Activated T-cell treated with anti-CD3 and anti-CD28 coated beads, Interleukin-2, amount 50 U/mL, for 72 hours (primary cell): Measurements from ENCODE around the gene DIP2C. TPM values are rescaled to one million over a fixed set of nuclear protein-coding genes. Genes with fewer than 3 reads are reported as not detected.
"Not testable (repeated sequence)": the region's sequence is repeated elsewhere in the genome, so short reads cannot be mapped to it uniquely, and the experiment has no call there.

Source experiments
- ATAC-seq, 2 donors: fragments of 150-1000 bp; cut with Tn5 transposase; replicated peaks in 1 of 2; 2 replicates each; pipeline ENCODE4 v1.10.0; 2021; ENCODE audit warnings: moderate library complexity in 2 of 2, mild to moderate bottlenecking in 1 of 2
- DNase-seq, 2 donors: peaks; one replicate each; pipeline ENCODE4 v3.0.0; 2021 to 2022; ENCODE audit warnings: mixed read lengths in 1 of 2
- H3K27ac Mint-ChIP-seq: one replicate; pipeline ENCODE4 v1.8.0; 2022; ENCODE audit warnings: mild to moderate bottlenecking, moderate library complexity, mixed read lengths
- H3K27me3 Mint-ChIP-seq: one replicate; pipeline ENCODE4 v1.8.0; 2022; ENCODE audit warnings: low read depth, mixed read lengths
- H3K36me3 Mint-ChIP-seq, 2 donors: one replicate each; pipeline ENCODE4 v1.8.0; 2022; ENCODE audit warnings: mixed read lengths in 2 of 2, mild to moderate bottlenecking in 1 of 2; ENCODE audit not compliant: insufficient read depth in 2 of 2
- H3K4me1 Mint-ChIP-seq: one replicate; pipeline ENCODE4 v1.8.0; 2022; ENCODE audit warnings: low read depth, mixed read lengths
- H3K4me3 Mint-ChIP-seq, 2 donors: one replicate each; pipeline ENCODE4 v1.8.0; 2022; ENCODE audit warnings: mild to moderate bottlenecking in 2 of 2, mixed read lengths in 2 of 2, moderate library complexity in 2 of 2
- H3K9me3 Mint-ChIP-seq, 2 donors: one replicate each; pipeline ENCODE4 v1.8.0; 2022; ENCODE audit warnings: mixed read lengths in 2 of 2
- total RNA-seq, 2 donors: library from RNA; stranded (reverse); gene quantifications; one replicate each; pipeline ENCODE4 v1.2.3, GENCODE V29; 2022

Gene DIP2C
- total RNA-seq, 2 donors from 2014 or later: 0.70 to 1.6 TPM

- H3K27me3 Mint-ChIP-seq, DNase-seq, H3K27ac Mint-ChIP-seq, H3K9me3 Mint-ChIP-seq, H3K36me3 Mint-ChIP-seq, H3K4me3 Mint-ChIP-seq, H3K4me1 Mint-ChIP-seq, ATAC-seq: not testable (repeated sequence)
These were observed 104.8 kb downstream of the DIP2C start for GRCh38 chr10:584497-585290.

DNA sequence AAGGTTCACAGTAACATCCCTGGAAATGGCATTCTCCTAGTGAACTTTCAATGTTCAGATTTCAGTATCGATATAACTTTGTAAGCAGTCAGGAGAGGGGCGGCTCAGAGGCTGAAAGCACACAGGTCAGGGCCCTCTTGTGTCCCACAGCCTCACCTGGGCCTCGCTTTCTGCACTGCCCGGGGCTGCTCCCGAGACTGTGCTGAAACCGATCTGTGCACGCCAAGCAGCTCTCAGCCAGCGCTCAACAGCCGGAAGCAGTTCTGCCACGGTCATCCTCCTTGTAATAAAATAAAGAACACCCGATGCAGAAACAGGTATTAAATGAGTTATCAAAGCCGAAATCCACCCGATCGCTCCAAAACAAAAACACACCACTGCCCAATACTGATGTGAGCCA lies 106.0 kb downstream of the DIP2C start:
- H3K27me3 Mint-ChIP-seq: no peaks in the 10 kb centered on the region
- no peak for ATAC-seq
- H3K4me3 Mint-ChIP-seq: no peak overlapping the region
- H3K36me3 Mint-ChIP-seq: no peaks in the 10 kb centered on the region
- no peak for DNase-seq
- no peak overlapping the region for H3K27ac Mint-ChIP-seq
- peaks cover 0 to 2% of the 10 kb centered on the region in 2 donors for H3K9me3 Mint-ChIP-seq
- no peaks in the 10 kb centered on the region for H3K4me1 Mint-ChIP-seq

- ATAC-seq (no peak), DNase-seq (no peak)
- Mint-ChIP-seq H3K27ac (no peak overlapping the region), H3K27me3 (no peaks in the 10 kb centered on the region), H3K9me3 (peaks cover 0 to 2% of the 10 kb centered on the region in 2 donors), H3K4me3 (no peak overlapping the region), H3K36me3 (no peaks in the 10 kb centered on the region), H3K4me1 (no peaks in the 10 kb centered on the region)
These were observed 107.6 kb downstream of the DIP2C start for GRCh38 chr10:581776-582330.

DNA sequence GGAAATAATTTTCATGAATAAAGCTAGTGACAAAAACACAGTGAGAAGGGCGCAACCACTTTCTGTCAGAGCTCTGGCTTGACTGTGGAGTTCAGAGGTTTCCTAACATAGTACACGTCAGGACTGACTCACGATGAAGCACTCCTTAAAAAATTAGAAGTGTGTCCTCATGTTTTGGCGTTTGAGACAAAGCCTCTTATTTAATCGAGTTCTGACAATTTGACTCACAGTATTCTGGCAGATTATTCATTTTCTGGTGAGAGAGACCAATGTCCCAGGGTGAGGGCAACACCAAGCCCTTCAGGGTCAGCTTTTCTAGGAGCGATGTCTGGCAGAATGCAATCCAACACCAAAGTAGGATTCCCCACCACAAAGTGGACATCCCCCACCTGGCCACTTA lies 108.7 kb downstream of the DIP2C start:
- Mint-ChIP-seq H3K36me3 (no peaks in the 10 kb centered on the region), H3K9me3 (peaks cover 0 to 2% of the 10 kb centered on the region in 2 donors), H3K4me1 (no peaks in the 10 kb centered on the region), H3K27me3 (no peaks in the 10 kb centered on the region), H3K27ac (no peak overlapping the region), H3K4me3 (no peak overlapping the region)
- DNase-seq (no peak), ATAC-seq (no peak)

DNA sequence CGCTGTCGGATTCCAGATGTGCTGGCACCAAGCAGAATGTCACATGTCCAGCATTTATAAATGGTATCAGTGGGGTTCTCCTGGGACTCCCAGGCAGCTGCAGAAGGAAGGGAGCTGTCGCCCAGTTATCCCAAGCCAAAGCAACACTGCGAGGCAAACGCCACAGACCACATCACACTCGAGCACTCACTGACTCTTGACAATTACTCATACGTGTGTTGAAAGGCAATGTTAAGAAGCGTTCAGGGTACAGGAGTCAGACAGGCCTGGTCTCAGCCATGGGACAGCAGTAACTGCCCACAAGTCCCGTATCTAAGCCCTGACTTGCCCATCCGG lies 113.4 kb downstream of the DIP2C start:
- H3K36me3 Mint-ChIP-seq: peaks cover 0 to 2% of the 10 kb centered on the region in 2 donors
- ATAC-seq (no peak), DNase-seq (no peak)
- H3K4me1 Mint-ChIP-seq: no peaks in the 10 kb centered on the region
- H3K4me3 Mint-ChIP-seq: no peak overlapping the region
- H3K27me3 Mint-ChIP-seq: peaks cover 15% of the 10 kb centered on the region
- H3K9me3 Mint-ChIP-seq: peaks cover 0 to 2% of the 10 kb centered on the region in 2 donors
- no peak overlapping the region for H3K27ac Mint-ChIP-seq

- Mint-ChIP-seq H3K27me3 (peaks cover 18% of the 10 kb centered on the region), H3K36me3 (peaks cover 0 to 2% of the 10 kb centered on the region in 2 donors), H3K4me3 (no peak overlapping the region), H3K9me3 (peaks cover 0 to 2% of the 10 kb centered on the region in 2 donors), H3K4me1 (no peaks in the 10 kb centered on the region), H3K27ac (no peak overlapping the region)
- ATAC-seq (no peak), DNase-seq (no peak)
These were observed 113.9 kb downstream of the DIP2C start for GRCh38 chr10:575402-576129.

- peaks cover 24% of the 10 kb centered on the region for H3K27me3 Mint-ChIP-seq
- peaks cover 2 to 3% of the 10 kb centered on the region in 2 donors for H3K9me3 Mint-ChIP-seq
- ATAC-seq: no peak
- DNase-seq: no peak
- H3K4me3 Mint-ChIP-seq: no peak overlapping the region
- H3K27ac Mint-ChIP-seq: no peak overlapping the region
- H3K4me1 Mint-ChIP-seq: no peaks in the 10 kb centered on the region
- peaks cover 0 to 3% of the 10 kb centered on the region in 2 donors for H3K36me3 Mint-ChIP-seq
These were observed 116.8 kb downstream of the DIP2C start for GRCh38 chr10:572696-573095.

DNA sequence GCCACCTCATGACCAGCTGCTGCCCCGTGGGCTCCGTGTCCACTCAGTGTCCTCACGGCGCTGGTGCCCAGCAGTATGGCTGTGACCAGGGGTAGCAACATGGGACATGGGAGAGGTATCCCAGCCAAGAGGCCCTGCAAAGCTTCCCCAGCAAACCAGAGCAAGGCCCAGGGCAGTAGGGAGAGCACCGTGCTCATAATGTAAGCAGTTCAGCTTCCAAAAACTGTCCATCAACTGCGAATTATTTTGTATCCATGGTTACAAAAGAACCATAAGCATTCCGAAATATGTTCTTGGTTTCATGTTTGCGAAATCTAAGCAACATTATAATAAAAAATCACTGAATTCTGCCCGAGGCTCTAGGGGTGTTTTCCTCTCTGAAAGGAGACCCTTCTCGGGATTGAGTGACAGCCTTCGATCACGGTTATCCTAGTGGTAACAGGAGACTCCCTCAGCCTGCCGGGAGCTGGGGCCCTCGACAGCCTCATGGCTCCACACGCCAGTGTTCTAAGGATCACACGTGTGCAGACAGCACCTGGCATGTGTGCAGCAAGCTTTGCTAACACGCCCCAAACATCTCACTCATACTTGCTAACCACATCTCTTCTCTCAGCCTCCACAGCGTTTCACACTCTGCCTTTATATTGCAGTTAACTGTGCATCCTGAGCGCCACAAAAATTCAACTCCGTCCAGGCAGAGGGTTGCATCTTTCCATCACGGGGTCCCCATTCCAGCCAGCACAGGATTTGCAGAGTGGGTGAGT lies 117.6 kb downstream of the DIP2C start:
- Mint-ChIP-seq H3K4me1 (no peaks in the 10 kb centered on the region), H3K36me3 (peaks cover 0 to 3% of the 10 kb centered on the region in 2 donors), H3K4me3 (no peak overlapping the region), H3K9me3 (peaks cover 2 to 3% of the 10 kb centered on the region in 2 donors), H3K27me3 (peaks cover 24% of the 10 kb centered on the region), H3K27ac (no peak overlapping the region)
- ATAC-seq (no peak), DNase-seq (no peak)

- ATAC-seq (no peak), DNase-seq (no peak)
- peaks cover 2 to 3% of the 10 kb centered on the region in 2 donors for H3K9me3 Mint-ChIP-seq
- peaks cover 24% of the 10 kb centered on the region for H3K27me3 Mint-ChIP-seq
- peaks cover 0 to 3% of the 10 kb centered on the region in 2 donors for H3K36me3 Mint-ChIP-seq
- H3K4me3 Mint-ChIP-seq: no peak overlapping the region
- H3K4me1 Mint-ChIP-seq: no peaks in the 10 kb centered on the region
- no peak overlapping the region for H3K27ac Mint-ChIP-seq
These were observed 118.3 kb downstream of the DIP2C start for GRCh38 chr10:571166-571565.

GRCh38 chr10:570628-571163 lies 118.8 kb downstream of the DIP2C start:
- ATAC-seq (no peak), DNase-seq (no peak)
- H3K9me3 Mint-ChIP-seq: peaks cover 2 to 3% of the 10 kb centered on the region in 2 donors
- H3K27ac Mint-ChIP-seq: no peak overlapping the region
- peaks cover 24% of the 10 kb centered on the region for H3K27me3 Mint-ChIP-seq
- H3K4me3 Mint-ChIP-seq: no peak overlapping the region
- H3K36me3 Mint-ChIP-seq: peaks cover 0 to 3% of the 10 kb centered on the region in 2 donors
- no peaks in the 10 kb centered on the region for H3K4me1 Mint-ChIP-seq

GRCh38 chr10:569961-570627 lies 119.4 kb downstream of the DIP2C start:
- ATAC-seq (no peak), DNase-seq (no peak)
- Mint-ChIP-seq H3K27me3 (peaks cover 22% of the 10 kb centered on the region), H3K27ac (no peak overlapping the region), H3K9me3 (peaks cover 2 to 3% of the 10 kb centered on the region in 2 donors), H3K36me3 (peaks cover 0 to 3% of the 10 kb centered on the region in 2 donors), H3K4me1 (no peaks in the 10 kb centered on the region), H3K4me3 (no peak overlapping the region)

DNA sequence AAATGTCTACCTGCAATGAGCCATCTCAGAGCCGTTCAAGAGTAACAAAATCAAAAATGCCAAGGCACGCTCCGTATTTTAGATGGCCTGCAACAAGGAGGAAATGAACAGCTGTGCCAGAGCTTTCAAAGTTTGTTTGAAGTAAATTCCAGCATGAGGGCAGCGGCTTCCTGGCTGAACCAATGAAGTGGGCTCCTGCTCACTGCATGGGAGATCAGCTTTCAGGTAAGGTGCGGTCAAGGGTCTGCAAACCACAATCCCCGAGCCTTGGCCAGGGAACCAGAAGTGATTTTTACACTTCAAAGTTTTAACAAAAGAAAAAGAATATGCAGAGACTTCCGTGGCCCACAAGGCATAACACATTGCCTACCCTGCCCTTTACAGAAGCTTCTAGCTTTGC lies 120.6 kb downstream of the DIP2C start:
- Mint-ChIP-seq H3K4me1 (no peaks in the 10 kb centered on the region), H3K4me3 (no peak overlapping the region), H3K9me3 (peaks cover 2 to 3% of the 10 kb centered on the region in 2 donors), H3K36me3 (peaks cover 0 to 3% of the 10 kb centered on the region in 2 donors), H3K27ac (no peak overlapping the region), H3K27me3 (peaks cover 16% of the 10 kb centered on the region)
- ATAC-seq (no peak), DNase-seq (no peak)
